GM12874 (cell line): ENCODE results near the gene CYP4Z1.

ENCODE experiments used
- TF ChIP-seq, protein P1 (sequence below): IDR thresholded peaks from 2 replicates; pipeline ENCODE4 v1.5.1; 2011; ENCODE audit warnings: low read depth, mild to moderate bottlenecking, control low read depth, low read length, moderate library complexity; ENCODE audit not compliant: insufficient read depth

The CYP4Z1 gene

DNA sequence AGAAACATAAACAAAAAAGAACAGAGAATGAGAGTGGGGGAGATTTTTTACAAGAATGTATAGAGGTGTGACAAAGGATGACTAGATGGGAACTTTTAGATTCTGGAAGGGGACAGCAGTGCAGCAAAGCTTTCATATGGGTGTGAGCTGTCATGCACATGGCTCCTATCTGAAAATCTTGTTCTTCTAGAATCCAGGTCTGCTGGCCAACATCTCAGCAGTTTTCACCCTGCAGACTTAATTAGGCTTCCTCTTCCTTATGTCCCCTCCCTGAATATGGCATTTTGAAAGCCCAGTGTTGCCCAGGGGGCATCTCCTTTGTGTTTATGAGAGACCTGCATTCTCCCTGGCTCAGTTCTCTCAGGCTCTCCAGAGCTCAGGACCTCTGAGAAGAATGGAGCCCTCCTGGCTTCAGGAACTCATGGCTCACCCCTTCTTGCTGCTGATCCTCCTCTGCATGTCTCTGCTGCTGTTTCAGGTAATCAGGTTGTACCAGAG lies at the start of gene CYP4Z1:
TSS of gene CYP4Z1 (plus strand) at position 135 of the 498 bp plus-strand sequence. CDS start at position 395, 260 bp downstream.
- TF ChIP-seq, protein P1, sequence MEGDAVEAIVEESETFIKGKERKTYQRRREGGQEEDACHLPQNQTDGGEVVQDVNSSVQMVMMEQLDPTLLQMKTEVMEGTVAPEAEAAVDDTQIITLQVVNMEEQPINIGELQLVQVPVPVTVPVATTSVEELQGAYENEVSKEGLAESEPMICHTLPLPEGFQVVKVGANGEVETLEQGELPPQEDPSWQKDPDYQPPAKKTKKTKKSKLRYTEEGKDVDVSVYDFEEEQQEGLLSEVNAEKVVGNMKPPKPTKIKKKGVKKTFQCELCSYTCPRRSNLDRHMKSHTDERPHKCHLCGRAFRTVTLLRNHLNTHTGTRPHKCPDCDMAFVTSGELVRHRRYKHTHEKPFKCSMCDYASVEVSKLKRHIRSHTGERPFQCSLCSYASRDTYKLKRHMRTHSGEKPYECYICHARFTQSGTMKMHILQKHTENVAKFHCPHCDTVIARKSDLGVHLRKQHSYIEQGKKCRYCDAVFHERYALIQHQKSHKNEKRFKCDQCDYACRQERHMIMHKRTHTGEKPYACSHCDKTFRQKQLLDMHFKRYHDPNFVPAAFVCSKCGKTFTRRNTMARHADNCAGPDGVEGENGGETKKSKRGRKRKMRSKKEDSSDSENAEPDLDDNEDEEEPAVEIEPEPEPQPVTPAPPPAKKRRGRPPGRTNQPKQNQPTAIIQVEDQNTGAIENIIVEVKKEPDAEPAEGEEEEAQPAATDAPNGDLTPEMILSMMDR: no peak

DNA sequence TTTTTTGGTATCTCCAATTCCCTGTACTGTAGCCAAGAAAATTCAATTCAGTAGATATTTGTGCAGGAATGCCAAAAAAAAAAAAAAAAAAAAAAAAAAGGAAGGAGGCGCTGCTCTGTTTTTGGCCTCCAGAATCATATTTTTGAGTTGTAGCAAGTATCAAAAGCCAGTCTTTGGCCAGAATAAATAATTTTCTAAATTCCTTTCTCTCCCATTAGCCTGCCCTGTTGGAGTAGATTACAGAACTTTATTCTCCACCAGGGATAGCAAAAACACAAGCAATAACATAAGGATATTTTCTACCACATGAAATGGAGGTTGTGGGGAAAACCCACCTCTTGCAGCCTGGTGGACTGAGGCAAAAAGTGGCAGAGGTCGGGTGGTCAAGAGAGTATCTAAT lies 46.0 kb upstream of the CYP4Z1 start:
- TF ChIP-seq, protein P1: no peak

- TF ChIP-seq, protein P1: no peak
These were observed 43.5 kb upstream of the CYP4Z1 start, which contains the start of gene CYP4X1 for GRCh38 chr1:47023268-47024140. Gene CYP4X1 (plus strand): TSS chr1:47023669. CDS start chr1:47023818, 149 bp downstream.

- TF ChIP-seq, protein P1: no peak
These were observed 42.8 kb upstream of the CYP4Z1 start for GRCh38 chr1:47024141-47024801.

DNA sequence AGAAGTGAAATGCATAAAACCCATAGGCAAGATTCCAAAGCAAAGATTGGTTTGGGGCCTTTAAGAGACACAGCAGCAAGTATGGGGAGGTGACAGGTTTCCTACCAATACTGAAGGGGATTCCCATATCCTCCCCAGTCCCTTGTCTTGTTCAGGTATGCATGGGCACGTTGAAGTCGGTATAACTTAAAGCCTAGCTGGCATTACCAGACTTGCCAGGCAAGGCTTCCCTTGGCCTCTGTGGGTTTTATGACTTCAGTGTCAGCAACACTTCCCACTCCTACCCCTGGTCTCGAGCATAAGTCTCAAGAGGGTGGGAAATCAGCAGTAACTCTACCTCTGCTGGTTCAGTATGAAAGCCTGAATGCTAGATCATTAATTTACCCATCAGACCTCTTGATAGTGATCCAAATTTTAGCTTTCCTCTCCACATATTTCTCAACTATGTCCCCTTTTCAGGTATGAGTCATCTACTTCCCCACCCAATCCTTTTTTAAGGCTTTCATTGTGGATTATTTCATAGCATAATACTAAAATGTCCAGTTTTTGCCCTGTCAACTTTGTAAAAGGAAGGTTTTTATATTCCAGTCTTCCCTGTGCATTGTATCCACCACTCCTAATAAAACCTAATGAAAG lies 36.7 kb upstream of the CYP4Z1 start:
- TF ChIP-seq, protein P1: no peak

DNA sequence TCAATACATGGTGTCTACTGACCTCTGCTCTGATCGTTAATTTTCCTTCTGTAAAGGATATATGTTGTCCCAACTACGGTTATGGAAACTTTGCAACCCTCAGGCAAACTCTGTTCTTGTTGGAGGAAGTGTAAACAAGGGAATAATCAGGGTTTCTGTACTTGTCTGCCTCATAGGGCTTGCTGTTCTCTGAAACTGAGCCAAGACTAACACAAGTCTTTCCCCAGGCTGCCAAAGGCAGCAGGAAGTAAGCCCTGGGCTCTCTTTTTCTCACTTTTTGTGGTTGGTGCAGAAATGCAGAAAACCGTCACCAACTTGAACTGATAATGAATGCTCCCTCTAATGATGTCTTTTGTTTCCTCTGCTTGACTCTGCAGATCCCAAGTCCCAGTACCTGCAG lies 36.0 kb upstream of the CYP4Z1 start:
- TF ChIP-seq, protein P1: no peak

- TF ChIP-seq, protein P1: no peak
These were observed 35.4 kb upstream of the CYP4Z1 start for GRCh38 chr1:47031585-47031984.
